Liver (tissue), 3 donors: ENCODE results near the gene PHOX2A.

Experiments used
- GABPA ChIP-seq, 2 donors: IDR thresholded peaks in 1 of 2; conservative IDR thresholded peaks in 1 of 2; 2 replicates each; pipeline ENCODE4 v1.6.1; 2016; ENCODE audit warnings: antibody characterized with exemption in 2 of 2, mild to moderate bottlenecking in 1 of 2, moderate library complexity in 1 of 2
- RAD21 ChIP-seq, 2 donors: IDR thresholded peaks; 2 replicates each; pipeline ENCODE4 v1.6.1; 2016; ENCODE audit warnings: antibody characterized with exemption in 2 of 2, mild to moderate bottlenecking in 2 of 2
- RXRA ChIP-seq, 2 donors: IDR thresholded peaks; 2 replicates each; pipeline ENCODE4 v1.6.1; 2017 to 2018; ENCODE audit warnings: antibody characterized with exemption in 2 of 2, mild to moderate bottlenecking in 1 of 2
- TAF1 ChIP-seq: conservative IDR thresholded peaks from 2 replicates; pipeline ENCODE4 v1.6.1; 2016; ENCODE audit warnings: antibody characterized with exemption, mild to moderate bottlenecking
- TF ChIP-seq, protein P1 (sequence below): fragments of 150-350 bp; IDR thresholded peaks from 2 replicates; pipeline ENCODE4 v1.5.1; 2017; ENCODE audit warnings: improper control_type of control experiment, low read depth, low read length; ENCODE audit not compliant: missing input control
- TF ChIP-seq, protein P2 (sequence below): IDR thresholded peaks from 2 replicates; pipeline ENCODE4 v1.6.1; 2016; ENCODE audit warnings: antibody characterized with exemption, mild to moderate bottlenecking
- TF ChIP-seq, protein P3 (sequence below): IDR thresholded peaks from 2 replicates; pipeline ENCODE4 v1.6.1; 2016; ENCODE audit warnings: antibody characterized with exemption
- TF ChIP-seq, protein P4 (sequence below): IDR thresholded peaks from 2 replicates; pipeline ENCODE4 v1.6.1; 2016; ENCODE audit warnings: antibody characterized with exemption
- donor health status: healthy.
- donor health status: healthy.

DNA sequence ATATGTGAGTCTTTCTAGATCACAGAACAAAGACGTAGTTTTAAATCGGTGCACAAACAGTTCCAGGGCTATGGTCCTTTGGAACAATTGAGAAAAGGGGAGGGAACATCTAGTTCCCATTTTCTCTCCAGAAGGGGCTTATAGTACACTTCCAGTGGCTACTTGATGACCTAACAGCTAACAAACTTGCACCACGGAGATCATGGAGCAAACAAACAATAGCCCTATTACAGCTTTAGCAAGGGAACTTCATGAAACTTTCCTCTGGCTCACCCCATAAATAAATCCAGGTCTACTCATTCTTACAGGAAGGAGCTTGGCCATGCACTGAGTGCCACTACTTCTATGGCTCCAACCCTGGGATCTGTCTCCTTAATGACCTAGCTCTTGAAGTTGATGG lies 35.7 kb downstream of the PHOX2A start:
- TF ChIP-seq, protein P1, sequence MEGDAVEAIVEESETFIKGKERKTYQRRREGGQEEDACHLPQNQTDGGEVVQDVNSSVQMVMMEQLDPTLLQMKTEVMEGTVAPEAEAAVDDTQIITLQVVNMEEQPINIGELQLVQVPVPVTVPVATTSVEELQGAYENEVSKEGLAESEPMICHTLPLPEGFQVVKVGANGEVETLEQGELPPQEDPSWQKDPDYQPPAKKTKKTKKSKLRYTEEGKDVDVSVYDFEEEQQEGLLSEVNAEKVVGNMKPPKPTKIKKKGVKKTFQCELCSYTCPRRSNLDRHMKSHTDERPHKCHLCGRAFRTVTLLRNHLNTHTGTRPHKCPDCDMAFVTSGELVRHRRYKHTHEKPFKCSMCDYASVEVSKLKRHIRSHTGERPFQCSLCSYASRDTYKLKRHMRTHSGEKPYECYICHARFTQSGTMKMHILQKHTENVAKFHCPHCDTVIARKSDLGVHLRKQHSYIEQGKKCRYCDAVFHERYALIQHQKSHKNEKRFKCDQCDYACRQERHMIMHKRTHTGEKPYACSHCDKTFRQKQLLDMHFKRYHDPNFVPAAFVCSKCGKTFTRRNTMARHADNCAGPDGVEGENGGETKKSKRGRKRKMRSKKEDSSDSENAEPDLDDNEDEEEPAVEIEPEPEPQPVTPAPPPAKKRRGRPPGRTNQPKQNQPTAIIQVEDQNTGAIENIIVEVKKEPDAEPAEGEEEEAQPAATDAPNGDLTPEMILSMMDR = no peak
- TF ChIP-seq TAF1 (no peak), RXRA (IDR thresholded peaks at IDR 0.05) (no peak), RAD21 (IDR thresholded peaks at IDR 0.05) (no peak), GABPA (IDR thresholded peaks at IDR 0.05 in 1 of 2, conservative IDR thresholded peaks at IDR 0.05 in 1 of 2) (no peak)
- TF ChIP-seq, protein P2, sequence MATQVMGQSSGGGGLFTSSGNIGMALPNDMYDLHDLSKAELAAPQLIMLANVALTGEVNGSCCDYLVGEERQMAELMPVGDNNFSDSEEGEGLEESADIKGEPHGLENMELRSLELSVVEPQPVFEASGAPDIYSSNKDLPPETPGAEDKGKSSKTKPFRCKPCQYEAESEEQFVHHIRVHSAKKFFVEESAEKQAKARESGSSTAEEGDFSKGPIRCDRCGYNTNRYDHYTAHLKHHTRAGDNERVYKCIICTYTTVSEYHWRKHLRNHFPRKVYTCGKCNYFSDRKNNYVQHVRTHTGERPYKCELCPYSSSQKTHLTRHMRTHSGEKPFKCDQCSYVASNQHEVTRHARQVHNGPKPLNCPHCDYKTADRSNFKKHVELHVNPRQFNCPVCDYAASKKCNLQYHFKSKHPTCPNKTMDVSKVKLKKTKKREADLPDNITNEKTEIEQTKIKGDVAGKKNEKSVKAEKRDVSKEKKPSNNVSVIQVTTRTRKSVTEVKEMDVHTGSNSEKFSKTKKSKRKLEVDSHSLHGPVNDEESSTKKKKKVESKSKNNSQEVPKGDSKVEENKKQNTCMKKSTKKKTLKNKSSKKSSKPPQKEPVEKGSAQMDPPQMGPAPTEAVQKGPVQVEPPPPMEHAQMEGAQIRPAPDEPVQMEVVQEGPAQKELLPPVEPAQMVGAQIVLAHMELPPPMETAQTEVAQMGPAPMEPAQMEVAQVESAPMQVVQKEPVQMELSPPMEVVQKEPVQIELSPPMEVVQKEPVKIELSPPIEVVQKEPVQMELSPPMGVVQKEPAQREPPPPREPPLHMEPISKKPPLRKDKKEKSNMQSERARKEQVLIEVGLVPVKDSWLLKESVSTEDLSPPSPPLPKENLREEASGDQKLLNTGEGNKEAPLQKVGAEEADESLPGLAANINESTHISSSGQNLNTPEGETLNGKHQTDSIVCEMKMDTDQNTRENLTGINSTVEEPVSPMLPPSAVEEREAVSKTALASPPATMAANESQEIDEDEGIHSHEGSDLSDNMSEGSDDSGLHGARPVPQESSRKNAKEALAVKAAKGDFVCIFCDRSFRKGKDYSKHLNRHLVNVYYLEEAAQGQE = no peak
- TF ChIP-seq, protein P3, sequence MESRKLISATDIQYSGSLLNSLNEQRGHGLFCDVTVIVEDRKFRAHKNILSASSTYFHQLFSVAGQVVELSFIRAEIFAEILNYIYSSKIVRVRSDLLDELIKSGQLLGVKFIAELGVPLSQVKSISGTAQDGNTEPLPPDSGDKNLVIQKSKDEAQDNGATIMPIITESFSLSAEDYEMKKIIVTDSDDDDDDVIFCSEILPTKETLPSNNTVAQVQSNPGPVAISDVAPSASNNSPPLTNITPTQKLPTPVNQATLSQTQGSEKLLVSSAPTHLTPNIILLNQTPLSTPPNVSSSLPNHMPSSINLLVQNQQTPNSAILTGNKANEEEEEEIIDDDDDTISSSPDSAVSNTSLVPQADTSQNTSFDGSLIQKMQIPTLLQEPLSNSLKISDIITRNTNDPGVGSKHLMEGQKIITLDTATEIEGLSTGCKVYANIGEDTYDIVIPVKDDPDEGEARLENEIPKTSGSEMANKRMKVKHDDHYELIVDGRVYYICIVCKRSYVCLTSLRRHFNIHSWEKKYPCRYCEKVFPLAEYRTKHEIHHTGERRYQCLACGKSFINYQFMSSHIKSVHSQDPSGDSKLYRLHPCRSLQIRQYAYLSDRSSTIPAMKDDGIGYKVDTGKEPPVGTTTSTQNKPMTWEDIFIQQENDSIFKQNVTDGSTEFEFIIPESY = no peak
- TF ChIP-seq, protein P4, sequence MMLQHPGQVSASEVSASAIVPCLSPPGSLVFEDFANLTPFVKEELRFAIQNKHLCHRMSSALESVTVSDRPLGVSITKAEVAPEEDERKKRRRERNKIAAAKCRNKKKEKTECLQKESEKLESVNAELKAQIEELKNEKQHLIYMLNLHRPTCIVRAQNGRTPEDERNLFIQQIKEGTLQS = no peak
